KOPT-K1 (cell line): ENCODE results near the gene EXTL1.

Experiments
- H3K27ac ChIP-seq: fragments of 200-600 bp; sonication (generic); 2 replicates; pipeline ENCODE4 v1.5.1; 2016; ENCODE audit warnings: antibody characterized with exemption, mild to moderate bottlenecking, low read depth, low read length; ENCODE audit not compliant: poor library complexity, severe bottlenecking
- H3K36me3 ChIP-seq: fragments of 200-600 bp; sonication (generic); 2 replicates; pipeline ENCODE4 v1.5.1; 2017; ENCODE audit warnings: antibody characterized with exemption, mild to moderate bottlenecking, low read length, moderate library complexity; ENCODE audit not compliant: insufficient read depth
- H3K9me3 ChIP-seq: fragments of 200-600 bp; sonication (generic); 2 replicates; pipeline ENCODE4 v1.5.1; 2017; ENCODE audit warnings: antibody characterized with exemption, low read length, mild to moderate bottlenecking; ENCODE audit not compliant: insufficient read depth, poor library complexity, severe bottlenecking

The EXTL1 gene

GRCh38 chr1:26038904-26039303 lies 17.3 kb downstream of the EXTL1 start:
- H3K27ac ChIP-seq = no peak overlapping the region
- H3K9me3 ChIP-seq = no peaks in the 10 kb centered on the region
- no peaks in the 10 kb centered on the region for H3K36me3 ChIP-seq

- Histone ChIP-seq H3K9me3 (no peaks in the 10 kb centered on the region), H3K27ac (no peak overlapping the region), H3K36me3 (no peaks in the 10 kb centered on the region)
These were observed 19.8 kb downstream of the EXTL1 start for GRCh38 chr1:26041401-26041800.

GRCh38 chr1:26041978-26042377 lies 20.4 kb downstream of the EXTL1 start:
- no peaks in the 10 kb centered on the region for H3K9me3 ChIP-seq
- H3K27ac ChIP-seq = no peak overlapping the region
- no peaks in the 10 kb centered on the region for H3K36me3 ChIP-seq

GRCh38 chr1:26043765-26044164 lies 22.2 kb downstream of the EXTL1 start:
- no peaks in the 10 kb centered on the region for H3K36me3 ChIP-seq
- no peaks in the 10 kb centered on the region for H3K9me3 ChIP-seq
- H3K27ac ChIP-seq = no peak overlapping the region

- Histone ChIP-seq H3K36me3 (no peaks in the 10 kb centered on the region), H3K9me3 (no peaks in the 10 kb centered on the region), H3K27ac (no peak overlapping the region)
These were observed 22.8 kb downstream of the EXTL1 start for GRCh38 chr1:26044414-26044813.

GRCh38 chr1:26044971-26045721 lies 23.6 kb downstream of the EXTL1 start:
- H3K36me3 ChIP-seq = no peaks in the 10 kb centered on the region
- no peak overlapping the region for H3K27ac ChIP-seq
- no peaks in the 10 kb centered on the region for H3K9me3 ChIP-seq

- no peaks in the 10 kb centered on the region for H3K9me3 ChIP-seq
- no peak within 1 kb of the TSS for H3K27ac ChIP-seq
- H3K36me3 ChIP-seq = no peaks in the 10 kb centered on the region
These were observed 24.2 kb downstream of the EXTL1 start, which contains the start of gene SLC30A2 for GRCh38 chr1:26045722-26046245. Gene SLC30A2 (minus strand): TSS chr1:26046118. CDS start chr1:26045896, 222 bp downstream.

GRCh38 chr1:26046246-26047095 lies 24.9 kb downstream of the EXTL1 start:
- H3K36me3 ChIP-seq = no peaks in the 10 kb centered on the region
- H3K9me3 ChIP-seq = no peaks in the 10 kb centered on the region
- no peak overlapping the region for H3K27ac ChIP-seq

GRCh38 chr1:26047278-26047874 lies 25.8 kb downstream of the EXTL1 start:
- Histone ChIP-seq H3K36me3 (no peaks in the 10 kb centered on the region), H3K9me3 (no peaks in the 10 kb centered on the region), H3K27ac (no peak overlapping the region)

GRCh38 chr1:26049531-26050247 lies 28.1 kb downstream of the EXTL1 start:
- no peaks in the 10 kb centered on the region for H3K9me3 ChIP-seq
- H3K36me3 ChIP-seq = no peaks in the 10 kb centered on the region
- H3K27ac ChIP-seq = no peak overlapping the region

GRCh38 chr1:26050248-26050640 lies 28.7 kb downstream of the EXTL1 start:
- Histone ChIP-seq H3K36me3 (no peaks in the 10 kb centered on the region), H3K9me3 (no peaks in the 10 kb centered on the region), H3K27ac (no peak overlapping the region)

GRCh38 chr1:26053718-26054560 lies 32.4 kb downstream of the EXTL1 start:
- H3K36me3 ChIP-seq = no peaks in the 10 kb centered on the region
- H3K27ac ChIP-seq = no peak overlapping the region
- H3K9me3 ChIP-seq = no peaks in the 10 kb centered on the region

- Histone ChIP-seq H3K9me3 (no peaks in the 10 kb centered on the region), H3K36me3 (no peaks in the 10 kb centered on the region), H3K27ac (no peak overlapping the region)
These were observed 33.5 kb downstream of the EXTL1 start for GRCh38 chr1:26055041-26055440.

GRCh38 chr1:26057189-26057588 lies 35.6 kb downstream of the EXTL1 start:
- Histone ChIP-seq H3K9me3 (no peaks in the 10 kb centered on the region), H3K36me3 (no peaks in the 10 kb centered on the region), H3K27ac (no peak overlapping the region)
